ENCODE measurements around the gene AGBL4. TPM values are rescaled to one million over a fixed set of nuclear protein-coding genes. Genes with fewer than 3 reads are reported as not detected.

The AGBL4 gene
- total RNA-seq, 1 donor from 2014 or later = not detected

DNA sequence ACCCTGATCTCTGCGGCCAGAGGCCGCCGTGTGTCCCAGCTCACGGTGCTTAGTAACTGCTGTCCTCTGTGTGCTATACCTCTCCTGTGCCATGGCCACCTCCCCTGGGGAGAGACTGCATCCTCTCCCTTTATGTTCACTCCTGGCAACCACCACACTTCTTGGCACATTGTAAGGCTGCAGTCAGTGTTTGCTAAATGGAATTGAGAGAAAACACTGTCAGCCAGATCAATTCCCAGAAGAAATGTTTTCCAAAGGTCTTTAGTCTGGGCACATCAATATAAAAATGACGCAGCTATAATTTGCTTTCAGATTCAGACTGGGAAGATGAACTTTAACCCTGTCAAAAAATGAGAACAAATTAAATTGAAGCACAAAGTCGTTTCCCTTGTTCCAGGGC, 1343.9 kb downstream of the AGBL4 start:
- no peak for DNase-seq

DNA sequence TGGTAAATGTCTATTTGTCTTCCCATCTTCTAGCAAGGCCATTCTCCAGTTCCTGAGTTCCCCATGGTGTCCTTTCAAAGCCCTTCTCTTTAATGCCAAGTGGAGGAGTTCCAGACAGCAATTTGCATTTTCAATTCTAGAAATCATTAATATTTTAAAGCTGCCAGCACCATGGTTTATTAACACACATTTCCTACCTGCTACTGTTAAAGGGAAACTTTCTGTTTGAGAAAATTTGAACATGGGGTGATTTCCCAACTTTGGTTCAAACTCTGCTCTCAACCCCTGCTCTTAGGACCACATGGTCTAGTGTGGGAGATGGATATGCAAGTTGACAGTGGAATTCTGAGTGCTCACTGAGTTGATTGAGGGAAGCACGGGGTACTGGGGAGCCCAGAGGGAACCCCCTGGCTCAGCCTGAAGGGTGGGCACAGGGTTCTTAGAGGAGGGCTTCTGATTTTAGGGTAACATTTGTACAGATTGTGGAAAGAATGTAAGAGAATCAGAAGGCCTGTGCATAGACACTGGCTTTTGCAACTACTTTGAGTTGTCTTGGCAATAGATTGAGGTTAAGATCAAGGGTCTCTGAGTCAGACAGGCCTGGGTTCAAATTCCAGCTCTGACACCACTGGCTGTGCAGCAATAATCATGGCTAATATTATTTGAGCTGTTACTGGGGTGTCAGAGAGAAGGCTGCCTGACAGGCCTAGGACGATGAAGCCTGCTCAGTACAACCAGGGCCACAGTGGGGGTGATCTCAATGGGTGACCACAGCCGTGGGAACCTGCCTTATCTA, 1344.8 kb downstream of the AGBL4 start:
- no peak for DNase-seq

- DNase-seq = peak; percentile 85
Measured at GRCh38 chr1:48677306-48678287, 1346.2 kb downstream of the AGBL4 start.

DNA sequence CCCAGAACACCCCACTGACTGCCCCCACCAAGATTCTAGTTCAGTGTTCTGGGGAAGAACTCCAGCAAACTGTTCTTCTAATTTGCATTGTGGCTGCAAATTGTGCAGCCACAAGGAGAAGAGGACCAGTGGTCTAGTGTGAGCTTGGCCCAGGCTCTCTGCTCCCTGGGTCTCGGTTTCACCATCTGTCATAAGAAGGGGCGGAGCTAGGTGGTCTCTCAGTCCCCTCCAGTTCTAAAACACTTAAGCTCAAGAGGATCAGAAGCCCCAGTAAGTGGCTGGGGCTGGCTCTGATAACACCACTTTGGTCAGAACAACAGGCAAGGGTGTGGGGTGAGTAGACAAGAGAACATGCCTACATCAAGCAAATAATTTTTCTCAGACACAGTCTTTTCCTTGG, 1346.9 kb downstream of the AGBL4 start:
- no peak for DNase-seq

DNA sequence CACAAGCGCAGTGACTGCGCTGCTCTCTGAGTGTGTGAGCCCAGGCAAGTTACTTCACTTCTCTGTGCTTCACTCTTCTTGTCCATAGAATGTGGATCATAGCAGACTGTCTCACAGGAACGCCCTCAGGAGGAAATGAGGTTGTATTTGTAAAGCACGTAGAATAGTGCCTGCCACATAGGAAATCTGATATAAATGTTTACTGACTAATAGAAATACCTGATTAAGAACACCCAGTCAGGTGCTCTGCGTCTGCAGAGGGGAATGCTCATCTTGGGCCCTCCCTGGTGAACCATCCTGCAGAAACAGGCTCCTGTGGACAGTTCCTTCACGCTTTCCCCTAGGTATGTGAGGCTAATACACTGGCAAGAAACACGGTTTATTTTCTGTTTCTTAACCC, 1347.4 kb downstream of the AGBL4 start:
- DNase-seq = no peak

DNA sequence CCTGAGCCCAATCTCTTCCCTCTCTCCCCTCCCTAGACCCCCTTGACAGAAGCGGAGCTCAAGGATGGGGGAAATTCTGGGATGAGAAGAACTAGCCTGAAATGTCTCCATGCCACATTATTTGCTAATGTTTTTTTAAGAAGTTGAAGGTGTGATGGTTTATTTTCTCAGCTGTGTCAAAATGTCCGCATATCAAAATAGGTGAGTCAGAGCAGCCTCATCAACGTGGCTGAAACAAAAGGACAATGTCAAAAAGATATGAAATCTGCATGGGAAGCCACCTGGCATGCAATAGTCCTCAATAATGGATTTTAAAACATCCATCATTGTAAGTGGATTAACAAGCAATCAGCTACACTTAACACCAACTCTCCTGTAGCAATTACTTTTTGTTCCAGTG, 1348.5 kb downstream of the AGBL4 start:
- DNase-seq = no peak

DNA sequence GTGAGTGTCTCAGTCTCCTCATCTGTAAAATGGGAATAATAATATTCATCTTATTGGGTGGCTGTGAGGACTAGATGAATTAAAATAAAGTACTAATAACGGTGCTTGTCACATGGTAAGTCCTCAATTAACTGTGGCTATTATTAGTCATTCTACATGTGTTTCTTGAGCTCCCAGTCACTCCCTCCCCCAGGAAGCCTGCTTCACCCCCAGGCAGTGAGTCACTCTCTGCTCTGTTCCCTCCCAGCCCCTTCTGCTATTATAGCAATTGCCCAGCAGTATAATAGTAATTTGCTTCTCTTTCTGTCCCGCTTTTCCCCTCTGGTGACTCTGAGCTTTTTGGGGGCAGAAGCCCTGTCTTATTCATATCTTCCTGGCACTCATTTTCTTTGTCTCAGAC, 1349.1 kb downstream of the AGBL4 start:
- no peak for DNase-seq

DNA sequence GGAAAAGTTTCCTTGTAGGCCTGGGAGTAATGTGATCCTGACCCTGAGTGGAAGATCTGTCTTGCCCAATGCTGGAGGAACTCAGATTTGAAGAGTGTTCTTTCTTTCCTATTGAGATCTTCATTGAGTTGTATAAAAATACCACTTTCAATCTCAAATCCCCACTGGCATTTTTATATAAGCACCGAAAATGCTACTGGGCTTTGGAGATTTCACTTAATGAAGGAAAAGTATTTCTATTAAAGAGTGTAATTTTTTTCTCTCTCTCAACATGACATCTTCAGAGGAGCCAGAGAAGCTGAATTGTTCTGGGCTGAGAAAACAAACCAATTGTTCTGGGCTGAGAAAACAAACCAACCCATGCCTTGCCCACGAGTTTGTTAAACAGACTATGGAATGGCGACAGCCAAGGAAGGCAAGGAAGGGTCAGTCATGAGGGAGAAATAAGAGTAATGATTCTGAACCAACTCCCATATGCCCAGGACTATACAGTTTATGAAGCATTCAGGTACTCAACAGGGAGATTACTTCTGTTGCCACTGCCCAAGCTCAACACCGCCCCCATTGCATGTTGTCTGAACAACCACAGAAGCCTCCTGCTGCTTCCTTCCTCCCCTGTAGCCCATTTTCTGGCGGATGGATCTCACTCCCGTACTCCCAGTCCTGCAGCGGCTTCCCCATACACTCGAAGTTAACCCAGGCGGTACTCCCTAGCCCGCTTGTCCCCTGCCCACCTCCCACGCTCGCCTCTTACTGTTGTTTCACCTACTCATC, 1350.2 kb downstream of the AGBL4 start:
- no peak for DNase-seq

GRCh38 chr1:48671578-48671977, 1352.2 kb downstream of the AGBL4 start:
- no peak for DNase-seq

DNA sequence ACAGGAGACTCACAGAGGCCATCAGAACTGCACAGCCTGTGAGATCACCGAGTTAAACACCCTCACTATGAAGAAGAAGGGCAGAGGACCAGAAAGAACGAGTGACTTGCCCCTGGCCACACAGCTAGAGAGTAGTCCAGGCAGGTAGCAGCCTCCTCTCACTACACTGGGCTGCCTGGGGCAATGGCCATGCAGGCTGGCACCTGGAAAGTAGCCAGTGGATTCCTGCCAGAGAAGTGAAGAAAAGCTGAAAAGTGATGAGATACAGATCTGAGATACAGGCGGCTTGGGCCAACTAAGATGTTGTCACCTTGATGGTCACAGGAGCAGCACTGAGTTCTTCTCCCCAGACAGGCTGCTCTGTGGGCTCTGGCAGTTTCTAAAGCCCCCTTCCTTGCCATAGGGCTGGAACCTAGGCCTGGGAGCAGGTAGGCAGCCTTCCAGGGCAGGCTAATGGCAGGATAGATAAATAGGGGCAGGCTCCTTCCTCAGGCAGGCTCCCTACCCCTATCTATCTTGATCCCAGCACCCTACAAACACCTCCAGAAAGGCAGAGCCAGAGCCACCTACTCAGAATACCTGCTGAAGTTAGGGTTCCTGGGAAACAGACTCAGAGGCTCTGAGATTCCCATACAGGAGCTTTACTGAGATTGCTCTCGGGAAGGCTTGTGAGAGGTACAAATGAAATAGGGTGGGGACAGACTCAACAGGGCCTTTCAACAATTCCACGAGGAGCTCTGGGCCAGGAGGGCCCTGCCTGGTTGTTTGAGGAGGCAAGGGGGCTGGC, 1353.3 kb downstream of the AGBL4 start:
- DNase-seq = no peak

GRCh38 chr1:48668339-48668738, 1355.4 kb downstream of the AGBL4 start:
- DNase-seq = no peak

DNA sequence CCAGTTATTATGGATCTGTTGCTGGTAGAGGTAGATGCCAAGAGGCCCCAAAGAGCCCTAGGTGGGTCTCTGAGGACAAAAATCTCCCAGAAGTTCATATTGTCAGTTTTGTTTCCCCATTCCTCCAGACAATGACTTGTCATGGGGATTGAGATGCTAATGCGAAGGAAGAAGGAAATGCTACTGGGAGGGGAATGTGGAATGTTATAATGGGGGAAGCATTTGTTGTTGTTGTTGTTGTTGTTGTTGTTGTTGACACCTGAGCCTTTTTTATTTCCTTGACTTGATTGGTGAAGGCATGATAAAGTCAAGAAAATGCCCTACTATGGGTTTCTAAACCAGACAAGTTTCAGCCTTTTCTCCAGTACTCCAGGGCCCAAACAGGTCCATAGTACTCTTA, 1356.0 kb downstream of the AGBL4 start:
- DNase-seq = no peak

DNA sequence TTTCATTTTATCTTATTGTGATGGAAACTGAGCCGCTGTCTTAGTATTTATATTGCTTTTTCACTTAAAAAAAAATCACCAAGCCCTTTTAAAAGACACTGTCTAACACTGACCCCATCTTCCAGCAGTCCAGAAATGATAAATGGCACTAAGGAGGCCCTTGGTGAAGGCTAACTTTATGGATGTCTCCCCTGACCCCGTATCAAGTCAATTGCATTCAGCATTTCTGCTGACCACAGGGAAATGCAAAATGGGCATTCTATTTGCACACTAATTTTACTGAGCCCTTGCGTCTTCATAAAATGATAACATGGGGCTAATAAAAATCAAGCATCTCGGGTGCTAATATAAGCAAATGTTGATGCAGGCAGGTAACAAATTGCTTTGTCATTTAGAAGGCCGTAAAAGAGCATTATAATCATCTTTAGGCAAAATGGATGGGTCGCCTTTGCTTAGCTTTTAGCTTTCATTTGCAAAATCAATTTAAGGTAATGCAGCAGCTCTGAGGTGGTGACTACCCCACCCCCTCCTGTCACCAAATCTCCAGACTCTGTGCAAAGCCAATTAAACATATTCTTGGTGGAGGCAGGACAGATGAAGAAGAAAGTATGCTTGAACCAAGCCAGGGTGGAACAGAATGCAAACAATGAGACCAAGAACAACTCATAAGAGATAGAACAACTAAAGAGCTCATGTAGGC, 1357.9 kb downstream of the AGBL4 start:
- no peak for DNase-seq

DNA sequence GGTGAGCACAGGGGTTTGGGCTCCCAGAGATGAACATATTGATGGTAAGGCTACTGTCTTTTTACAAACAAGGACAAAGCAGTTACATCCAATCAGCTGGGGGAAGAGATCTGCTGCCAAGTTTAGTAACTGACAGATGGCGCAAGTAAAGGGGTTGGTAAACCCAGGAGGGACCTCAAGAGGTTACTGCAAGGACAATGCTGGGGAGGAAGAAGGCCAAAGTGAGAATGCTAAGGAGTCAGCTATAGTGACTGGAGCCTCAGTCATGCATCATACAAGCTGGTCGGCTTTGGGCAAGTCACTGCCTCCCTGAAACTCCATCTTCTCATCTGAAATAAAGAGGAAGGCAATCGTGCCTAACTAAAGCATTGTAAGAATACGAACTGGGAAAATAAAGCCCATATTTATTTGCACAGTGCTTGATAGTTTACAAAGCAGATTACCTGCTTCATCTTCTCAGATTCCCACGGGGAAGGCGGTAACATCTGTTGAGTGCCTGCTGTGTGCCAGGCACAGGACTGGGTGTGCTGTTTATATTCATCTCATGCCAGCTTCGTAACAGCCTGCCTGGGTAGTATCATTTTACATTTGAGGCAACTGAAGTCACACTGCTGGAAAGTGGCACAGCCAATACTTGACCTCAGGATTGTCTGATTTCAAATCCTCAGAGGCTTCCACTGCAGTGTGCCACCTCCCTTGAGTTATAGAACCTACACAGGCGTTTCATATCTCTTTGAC, 1361.9 kb downstream of the AGBL4 start:
- DNase-seq = no peak

- DNase-seq = no peak
Measured at GRCh38 chr1:48659801-48660200, 1364.0 kb downstream of the AGBL4 start.

- no peak for DNase-seq
Measured at GRCh38 chr1:48657413-48657812, 1366.3 kb downstream of the AGBL4 start.

DNA sequence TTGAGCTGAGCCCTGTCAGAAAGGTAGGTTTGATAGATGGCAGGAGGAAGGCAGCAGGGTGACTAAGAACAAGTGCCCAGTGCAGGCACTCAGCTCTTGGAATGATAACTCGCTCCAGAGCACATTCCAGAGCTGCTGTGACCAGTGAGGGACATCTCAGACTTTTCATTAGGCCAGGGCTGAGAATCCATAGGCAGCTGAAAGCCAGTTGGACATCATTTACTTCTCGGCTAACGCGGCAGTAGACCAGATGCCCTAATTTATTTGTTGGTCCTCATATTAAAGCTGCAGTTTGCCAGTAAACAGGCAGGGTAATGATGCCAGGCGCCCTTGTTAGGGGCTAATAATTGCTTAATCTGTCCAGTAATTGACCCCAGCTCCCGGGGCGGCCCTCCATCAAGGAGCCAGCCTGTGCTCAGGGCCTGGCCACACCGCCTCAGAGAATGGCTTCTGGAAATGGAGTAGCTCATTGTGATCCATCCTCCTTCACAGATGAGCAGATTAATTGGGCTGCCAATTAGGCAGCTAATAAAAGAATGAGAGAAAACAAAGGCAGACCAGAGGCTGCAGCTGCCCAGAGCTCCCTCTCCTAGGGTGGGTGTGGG, 1369.0 kb downstream of the AGBL4 start:
- peak; percentile 17 for DNase-seq

- DNase-seq = no peak
Measured at GRCh38 chr1:48652334-48652733, 1371.4 kb downstream of the AGBL4 start.

- no peak for DNase-seq
Measured at GRCh38 chr1:48649880-48650279, 1373.9 kb downstream of the AGBL4 start.

- DNase-seq = no peak
Measured at GRCh38 chr1:48645883-48646282, 1377.9 kb downstream of the AGBL4 start.

Measured in tongue (tissue), 2 donors.